ENCODE results near the gene LPP. TPM values are rescaled to one million over a fixed set of nuclear protein-coding genes. Genes with fewer than 3 reads are reported as not detected.

LPP gene
- total RNA-seq, 6 donors from 2014 or later, result 86.0 to 196 (median 160) TPM

- H3K36me3 ChIP-seq, result no peaks in the 10 kb centered on the region
- TF ChIP-seq POLR2A (IDR thresholded peaks at IDR 0.05) (no peak), POLR2AphosphoS5 (IDR thresholded peaks at IDR 0.05) (no peak), CTCF (IDR thresholded peaks at IDR 0.05) (no peak), EP300 (IDR thresholded peaks at IDR 0.05) (no peak)
- DNase-seq, result no peak
- no peaks in the 10 kb centered on the region for H3K27me3 ChIP-seq
- H3K27ac ChIP-seq, result no peak overlapping the region
- H3K4me1 ChIP-seq, result no peaks in the 10 kb centered on the region
- WGBS, 2 donors, result 89 to 95% methylated on average over 5 of the region's 5 CpGs
- H3K9me3 ChIP-seq, result no peaks in the 10 kb centered on the region
- no peak overlapping the region for H3K4me3 ChIP-seq
- ATAC-seq (ENCODE audit: low FRiP score in 2 of 2), result no peak
These were observed 464.2 kb downstream of the LPP start for GRCh38 chr3:188617988-188618701.

GRCh38 chr3:188620752-188621151 lies 466.8 kb downstream of the LPP start:
- 98 to 100% methylated on average over 2 of the region's 2 CpGs for WGBS, 2 donors
- Histone ChIP-seq H3K27ac (no peak overlapping the region), H3K4me1 (peaks cover 0 to 15% (median 4%) of the 10 kb centered on the region in 4 donors), H3K27me3 (no peaks in the 10 kb centered on the region), H3K36me3 (no peaks in the 10 kb centered on the region), H3K4me3 (no peak overlapping the region), H3K9me3 (no peaks in the 10 kb centered on the region)
- ATAC-seq (ENCODE audit: low FRiP score in 2 of 2) (no peak), DNase-seq (no peak)
- TF ChIP-seq POLR2A (IDR thresholded peaks at IDR 0.05), result no peak
- no peak for TF ChIP-seq EP300 (IDR thresholded peaks at IDR 0.05)
- TF ChIP-seq POLR2AphosphoS5 (IDR thresholded peaks at IDR 0.05), result no peak
- TF ChIP-seq CTCF (IDR thresholded peaks at IDR 0.05), result no peak

GRCh38 chr3:188624384-188624783 lies 470.4 kb downstream of the LPP start:
- ATAC-seq (ENCODE audit: low FRiP score in 2 of 2) (peak; percentile 32 to 51), DNase-seq (peak in 1 of 2 donors; percentile 34)
- H3K36me3 ChIP-seq, result no peaks in the 10 kb centered on the region
- no peaks in the 10 kb centered on the region for H3K9me3 ChIP-seq
- 43 to 48% methylated on average over 3 of the region's 3 CpGs for WGBS, 2 donors
- peak overlapping the region in 2 of 4 donors; percentile 14 for H3K27ac ChIP-seq
- no peaks in the 10 kb centered on the region for H3K27me3 ChIP-seq
- no peak overlapping the region for H3K4me3 ChIP-seq
- TF ChIP-seq POLR2AphosphoS5 (IDR thresholded peaks at IDR 0.05), result no peak
- peak in 2 of 4 donors; percentile 5 to 24 for TF ChIP-seq EP300 (IDR thresholded peaks at IDR 0.05)
- H3K4me1 ChIP-seq, result peaks cover 0 to 15% (median 4%) of the 10 kb centered on the region in 4 donors

GRCh38 chr3:188624828-188625227 lies 470.9 kb downstream of the LPP start:
- no peak overlapping the region for H3K4me3 ChIP-seq
- no peaks in the 10 kb centered on the region for H3K36me3 ChIP-seq
- H3K9me3 ChIP-seq, result no peaks in the 10 kb centered on the region
- ATAC-seq (ENCODE audit: low FRiP score in 2 of 2), result no peak
- H3K27ac ChIP-seq, result no peak overlapping the region
- TF ChIP-seq POLR2A (IDR thresholded peaks at IDR 0.05) (no peak), EP300 (IDR thresholded peaks at IDR 0.05) (no peak), POLR2AphosphoS5 (IDR thresholded peaks at IDR 0.05) (no peak), CTCF (IDR thresholded peaks at IDR 0.05) (no peak)
- peaks cover 0 to 15% (median 4%) of the 10 kb centered on the region in 4 donors for H3K4me1 ChIP-seq
- DNase-seq, result no peak
- no peaks in the 10 kb centered on the region for H3K27me3 ChIP-seq

GRCh38 chr3:188627652-188628051 lies 473.7 kb downstream of the LPP start:
- DNase-seq (no peak), ATAC-seq (ENCODE audit: low FRiP score in 2 of 2) (peak in 1 of 2 donors; percentile 80)
- H3K36me3 ChIP-seq, result no peaks in the 10 kb centered on the region
- no peak for TF ChIP-seq POLR2AphosphoS5 (IDR thresholded peaks at IDR 0.05)
- TF ChIP-seq CTCF (IDR thresholded peaks at IDR 0.05), result no peak
- no peak for TF ChIP-seq EP300 (IDR thresholded peaks at IDR 0.05)
- no peak for TF ChIP-seq POLR2A (IDR thresholded peaks at IDR 0.05)
- H3K27ac ChIP-seq, result no peak overlapping the region
- no peaks in the 10 kb centered on the region for H3K9me3 ChIP-seq
- H3K4me1 ChIP-seq, result peaks cover 0 to 15% (median 4%) of the 10 kb centered on the region in 4 donors
- no peak overlapping the region for H3K4me3 ChIP-seq
- no peaks in the 10 kb centered on the region for H3K27me3 ChIP-seq
